WTC11 (cell line): ENCODE data around the gene AP1G2. TPM values are rescaled to one million over a fixed set of nuclear protein-coding genes. Genes with fewer than 3 reads are reported as not detected.

ENCODE experiments used
- ATAC-seq: fragments of 200-7000 bp; cut with Tn5 transposase; 2 replicates; pipeline ENCODE4 v1.10.0; 2021; ENCODE audit warnings: mild to moderate bottlenecking, moderate library complexity
- CTCF ChIA-PET: fragments of 300-600 bp; sonication (Branson Sonifier 250); formaldehyde crosslinking; loops from one replicate; lab custom pipeline; 2021; ENCODE audit warnings: antibody characterized with exemption; lab: Charles Lee
- POLR2A ChIA-PET: fragments of 350-600 bp; sonication (Branson Sonifier 250); formaldehyde crosslinking; loops from one replicate; lab custom pipeline; 2021; ENCODE audit warnings: antibody characterized with exemption; lab: Charles Lee
- DNase-seq: peaks from one replicate; pipeline ENCODE4 v3.0.0; 2021; ENCODE audit warnings: low spot score
- H3K27ac Mint-ChIP-seq: 2 replicates; pipeline ENCODE4 v1.8.0; 2021; ENCODE audit warnings: mixed read lengths
- H3K27me3 Mint-ChIP-seq: 2 replicates; pipeline ENCODE4 v1.8.0; 2021; ENCODE audit warnings: low read depth, mild to moderate bottlenecking, moderate library complexity, mixed read lengths
- H3K36me3 Mint-ChIP-seq: 2 replicates; pipeline ENCODE4 v1.8.0; 2021; ENCODE audit warnings: mixed read lengths
- H3K4me1 Mint-ChIP-seq: 2 replicates; pipeline ENCODE4 v1.8.0; 2022; ENCODE audit warnings: mixed read lengths
- H3K4me3 Mint-ChIP-seq: 2 replicates; pipeline ENCODE4 v1.8.0; 2021; ENCODE audit warnings: mild to moderate bottlenecking, moderate library complexity, mixed read lengths
- H3K9me3 Mint-ChIP-seq: 2 replicates; pipeline ENCODE4 v1.8.0; 2021; ENCODE audit warnings: mixed read lengths
- CBFB ChIP-seq: sonication (generic); formaldehyde crosslinking; IDR thresholded peaks from 2 replicates; pipeline ENCODE4 v1.8.1; 2022; ENCODE audit warnings: mild to moderate bottlenecking, low read depth, missing genetic modification reagents
- CREB1 ChIP-seq: sonication (generic); formaldehyde crosslinking; IDR thresholded peaks from 2 replicates; pipeline ENCODE4 v1.8.0; 2023; ENCODE audit warnings: mild to moderate bottlenecking, missing genetic modification reagents
- CREM ChIP-seq: sonication (generic); formaldehyde crosslinking; IDR thresholded peaks from 2 replicates; pipeline ENCODE4 v1.8.1; 2022; ENCODE audit warnings: mild to moderate bottlenecking, missing genetic modification reagents, moderate library complexity
- ESRRA ChIP-seq: sonication (generic); formaldehyde crosslinking; IDR thresholded peaks from 2 replicates; pipeline ENCODE4 v1.8.1; 2022; ENCODE audit warnings: mild to moderate bottlenecking, missing genetic modification reagents, borderline replicate concordance
- GTF2I ChIP-seq: fragments of 250-450 bp; sonication (Bioruptor Pico); conservative IDR thresholded peaks from 2 replicates; pipeline ENCODE4 v1.4.0; 2021; ENCODE audit warnings: mild to moderate bottlenecking
- HMGA2 ChIP-seq: fragments of 250-450 bp; sonication (Bioruptor Pico); IDR thresholded peaks from 2 replicates; pipeline ENCODE4 v1.4.0; 2021; ENCODE audit warnings: mild to moderate bottlenecking, moderate library complexity
- NFATC4 ChIP-seq: fragments of 250-450 bp; sonication (Bioruptor Pico); IDR thresholded peaks from 2 replicates; pipeline ENCODE4 v1.9.0; 2021; ENCODE audit warnings: mild to moderate bottlenecking
- NFYB ChIP-seq: sonication (generic); formaldehyde crosslinking; conservative IDR thresholded peaks from 2 replicates; pipeline ENCODE4 v1.8.0; 2022; ENCODE audit warnings: low read depth, missing genetic modification reagents
- NR2C2 ChIP-seq: sonication (generic); formaldehyde crosslinking; IDR thresholded peaks from 2 replicates; pipeline ENCODE4 v1.8.0; 2022; ENCODE audit warnings: mild to moderate bottlenecking, missing genetic modification reagents
- SMAD3 ChIP-seq: sonication (generic); formaldehyde crosslinking; IDR thresholded peaks from 2 replicates; pipeline ENCODE4 v1.8.0; 2022; ENCODE audit warnings: missing genetic modification reagents, mild to moderate bottlenecking, borderline replicate concordance
- SMAD4 ChIP-seq: sonication (generic); formaldehyde crosslinking; IDR thresholded peaks from 2 replicates; pipeline ENCODE4 v1.8.0; 2022; ENCODE audit warnings: mild to moderate bottlenecking, missing genetic modification reagents
- ZNF138 ChIP-seq: sonication (generic); formaldehyde crosslinking; conservative IDR thresholded peaks from 2 replicates; pipeline ENCODE4 v1.8.1; 2022; ENCODE audit warnings: mild to moderate bottlenecking, moderate library complexity, missing genetic modification reagents
- ZNF232 ChIP-seq: sonication (generic); formaldehyde crosslinking; IDR thresholded peaks from 2 replicates; pipeline ENCODE4 v1.8.0; 2022; ENCODE audit warnings: mild to moderate bottlenecking, missing genetic modification reagents
- ZNF263 ChIP-seq: sonication (generic); formaldehyde crosslinking; IDR thresholded peaks from 2 replicates; pipeline ENCODE4 v1.8.1; 2022; ENCODE audit warnings: low read depth, mild to moderate bottlenecking, moderate library complexity, missing genetic modification reagents
- ZNF317 ChIP-seq: sonication (generic); formaldehyde crosslinking; IDR thresholded peaks from 2 replicates; pipeline ENCODE4 v1.8.1; 2023; ENCODE audit warnings: low read depth, mild to moderate bottlenecking, moderate library complexity, missing genetic modification reagents, borderline replicate concordance
- ZNF423 ChIP-seq: fragments of 250-450 bp; sonication (Bioruptor Pico); IDR thresholded peaks from 2 replicates; pipeline ENCODE4 v2.1.2; 2022; ENCODE audit warnings: mild to moderate bottlenecking, moderate library complexity
- ZNF671 ChIP-seq: fragments of 250-450 bp; sonication (Bioruptor Pico); IDR thresholded peaks from 2 replicates; pipeline ENCODE4 v1.8.0; 2021; ENCODE audit warnings: mild to moderate bottlenecking
- total RNA-seq: library from RNA; stranded (reverse); gene quantifications from 3 replicates; pipeline ENCODE4 v1.2.3, GENCODE V29; 2021
- TF ChIP-seq, protein P1 (sequence below): sonication (generic); formaldehyde crosslinking; IDR thresholded peaks from 2 replicates; pipeline ENCODE4 v1.8.0; 2022; ENCODE audit warnings: mild to moderate bottlenecking, missing genetic modification reagents
- TF ChIP-seq, protein P2 (sequence below): sonication (generic); formaldehyde crosslinking; IDR thresholded peaks from 2 replicates; pipeline ENCODE4 v1.8.1; 2023; ENCODE audit warnings: mild to moderate bottlenecking, missing genetic modification reagents
- TF ChIP-seq, protein P3 (sequence below): sonication (generic); formaldehyde crosslinking; IDR thresholded peaks from 2 replicates; pipeline ENCODE4 v1.8.1; 2022; ENCODE audit warnings: low read depth, missing genetic modification reagents, borderline replicate concordance
- TF ChIP-seq, protein P4 (sequence below): sonication (generic); formaldehyde crosslinking; IDR thresholded peaks from 2 replicates; pipeline ENCODE4 v1.8.1; 2023; ENCODE audit warnings: mild to moderate bottlenecking, missing genetic modification reagents, borderline replicate concordance
- TF ChIP-seq, protein P5 (sequence below): sonication (generic); formaldehyde crosslinking; IDR thresholded peaks from 2 replicates; pipeline ENCODE4 v1.8.1; 2022; ENCODE audit warnings: mild to moderate bottlenecking, missing genetic modification reagents, moderate library complexity, borderline replicate concordance

Gene AP1G2
- total RNA-seq, 1 experiment from 2014 or later = 122 TPM

DNA sequence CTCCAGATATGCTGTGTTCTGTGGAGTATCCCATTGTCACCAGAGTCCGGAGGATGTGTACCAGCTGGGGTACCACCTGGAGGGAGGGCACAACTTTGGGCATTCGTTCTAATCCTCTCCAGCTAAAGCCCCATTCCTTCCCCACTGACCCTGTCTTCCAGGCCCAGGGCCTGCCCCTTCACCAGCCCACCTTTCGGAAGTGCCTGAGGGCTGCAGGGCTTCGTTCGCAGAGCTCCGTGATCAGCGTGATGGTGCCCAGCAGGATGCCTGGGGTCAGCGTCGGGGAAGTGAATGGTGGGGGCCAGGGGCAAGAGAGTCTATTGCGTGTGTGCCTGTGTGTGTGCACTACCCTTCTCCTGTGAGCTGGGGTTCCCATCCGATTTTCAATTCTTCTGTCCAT is 2.0 kb downstream of the AP1G2 start (continued):
- TF ChIP-seq ZNF423 (CRISPR knock-in tag) (no peak), NFATC4 (CRISPR knock-in tag) (no peak), CREB1 (CRISPR knock-in tag) (no peak)
- TF ChIP-seq, protein P1, sequence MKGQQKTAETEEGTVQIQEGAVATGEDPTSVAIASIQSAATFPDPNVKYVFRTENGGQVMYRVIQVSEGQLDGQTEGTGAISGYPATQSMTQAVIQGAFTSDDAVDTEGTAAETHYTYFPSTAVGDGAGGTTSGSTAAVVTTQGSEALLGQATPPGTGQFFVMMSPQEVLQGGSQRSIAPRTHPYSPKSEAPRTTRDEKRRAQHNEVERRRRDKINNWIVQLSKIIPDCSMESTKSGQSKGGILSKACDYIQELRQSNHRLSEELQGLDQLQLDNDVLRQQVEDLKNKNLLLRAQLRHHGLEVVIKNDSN (CRISPR knock-in tag) = no peak
- TF ChIP-seq, protein P2, sequence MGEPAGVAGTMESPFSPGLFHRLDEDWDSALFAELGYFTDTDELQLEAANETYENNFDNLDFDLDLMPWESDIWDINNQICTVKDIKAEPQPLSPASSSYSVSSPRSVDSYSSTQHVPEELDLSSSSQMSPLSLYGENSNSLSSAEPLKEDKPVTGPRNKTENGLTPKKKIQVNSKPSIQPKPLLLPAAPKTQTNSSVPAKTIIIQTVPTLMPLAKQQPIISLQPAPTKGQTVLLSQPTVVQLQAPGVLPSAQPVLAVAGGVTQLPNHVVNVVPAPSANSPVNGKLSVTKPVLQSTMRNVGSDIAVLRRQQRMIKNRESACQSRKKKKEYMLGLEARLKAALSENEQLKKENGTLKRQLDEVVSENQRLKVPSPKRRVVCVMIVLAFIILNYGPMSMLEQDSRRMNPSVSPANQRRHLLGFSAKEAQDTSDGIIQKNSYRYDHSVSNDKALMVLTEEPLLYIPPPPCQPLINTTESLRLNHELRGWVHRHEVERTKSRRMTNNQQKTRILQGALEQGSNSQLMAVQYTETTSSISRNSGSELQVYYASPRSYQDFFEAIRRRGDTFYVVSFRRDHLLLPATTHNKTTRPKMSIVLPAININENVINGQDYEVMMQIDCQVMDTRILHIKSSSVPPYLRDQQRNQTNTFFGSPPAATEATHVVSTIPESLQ (CRISPR knock-in tag) = no peak
- TF ChIP-seq, all 79 proteins: peak for 0

DNA sequence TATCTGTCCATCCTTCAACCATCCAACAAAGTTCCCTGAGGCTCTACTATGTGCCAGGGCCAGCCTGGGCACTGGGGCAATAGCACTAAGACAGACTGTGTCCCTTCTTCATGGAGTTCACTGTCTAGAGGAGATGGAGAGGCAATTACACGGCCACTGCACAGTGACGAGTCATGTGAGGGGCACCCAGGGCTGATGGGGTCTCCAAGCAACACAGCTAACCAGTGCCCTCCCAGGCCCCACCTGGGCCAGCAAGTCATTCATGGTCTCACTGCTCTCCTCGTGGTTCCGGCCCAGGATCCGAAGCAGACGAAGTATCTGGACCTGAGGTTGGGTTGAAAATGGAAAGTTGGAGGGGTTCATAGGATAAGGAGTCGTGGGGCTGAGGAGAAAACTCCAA is 2.7 kb downstream of the AP1G2 start:
- no peaks in the 10 kb centered on the region for H3K27me3 Mint-ChIP-seq
- H3K9me3 Mint-ChIP-seq = no peaks in the 10 kb centered on the region
- ChIA-PET CTCF (interaction anchor here (0.7 to 8.7 kb wide), 3 partner anchors 26 to 84 kb away, joined by 3 to 377 read pairs (median 5); no protein-coding TSS in a partner anchor), POLR2A (no interaction called here)
- H3K27ac Mint-ChIP-seq = no peak overlapping the region
- no peak for DNase-seq
- TF ChIP-seq GTF2I (CRISPR knock-in tag) (no peak), SMAD3 (CRISPR knock-in tag) (no peak), ZNF138 (CRISPR knock-in tag) (no peak), HMGA2 (no peak), NR2C2 (no peak), CREM (no peak), ZNF263 (no peak), SMAD4 (CRISPR knock-in tag) (no peak), ZNF671 (CRISPR knock-in tag) (no peak), NFYB (CRISPR knock-in tag) (no peak), ZNF317 (CRISPR knock-in tag) (no peak), ZNF232 (CRISPR knock-in tag) (no peak), CBFB (CRISPR knock-in tag) (no peak), ESRRA (CRISPR knock-in tag) (no peak)
- TF ChIP-seq, protein P3, sequence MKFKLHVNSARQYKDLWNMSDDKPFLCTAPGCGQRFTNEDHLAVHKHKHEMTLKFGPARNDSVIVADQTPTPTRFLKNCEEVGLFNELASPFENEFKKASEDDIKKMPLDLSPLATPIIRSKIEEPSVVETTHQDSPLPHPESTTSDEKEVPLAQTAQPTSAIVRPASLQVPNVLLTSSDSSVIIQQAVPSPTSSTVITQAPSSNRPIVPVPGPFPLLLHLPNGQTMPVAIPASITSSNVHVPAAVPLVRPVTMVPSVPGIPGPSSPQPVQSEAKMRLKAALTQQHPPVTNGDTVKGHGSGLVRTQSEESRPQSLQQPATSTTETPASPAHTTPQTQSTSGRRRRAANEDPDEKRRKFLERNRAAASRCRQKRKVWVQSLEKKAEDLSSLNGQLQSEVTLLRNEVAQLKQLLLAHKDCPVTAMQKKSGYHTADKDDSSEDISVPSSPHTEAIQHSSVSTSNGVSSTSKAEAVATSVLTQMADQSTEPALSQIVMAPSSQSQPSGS (CRISPR knock-in tag) = no peak
- TF ChIP-seq, protein P4, sequence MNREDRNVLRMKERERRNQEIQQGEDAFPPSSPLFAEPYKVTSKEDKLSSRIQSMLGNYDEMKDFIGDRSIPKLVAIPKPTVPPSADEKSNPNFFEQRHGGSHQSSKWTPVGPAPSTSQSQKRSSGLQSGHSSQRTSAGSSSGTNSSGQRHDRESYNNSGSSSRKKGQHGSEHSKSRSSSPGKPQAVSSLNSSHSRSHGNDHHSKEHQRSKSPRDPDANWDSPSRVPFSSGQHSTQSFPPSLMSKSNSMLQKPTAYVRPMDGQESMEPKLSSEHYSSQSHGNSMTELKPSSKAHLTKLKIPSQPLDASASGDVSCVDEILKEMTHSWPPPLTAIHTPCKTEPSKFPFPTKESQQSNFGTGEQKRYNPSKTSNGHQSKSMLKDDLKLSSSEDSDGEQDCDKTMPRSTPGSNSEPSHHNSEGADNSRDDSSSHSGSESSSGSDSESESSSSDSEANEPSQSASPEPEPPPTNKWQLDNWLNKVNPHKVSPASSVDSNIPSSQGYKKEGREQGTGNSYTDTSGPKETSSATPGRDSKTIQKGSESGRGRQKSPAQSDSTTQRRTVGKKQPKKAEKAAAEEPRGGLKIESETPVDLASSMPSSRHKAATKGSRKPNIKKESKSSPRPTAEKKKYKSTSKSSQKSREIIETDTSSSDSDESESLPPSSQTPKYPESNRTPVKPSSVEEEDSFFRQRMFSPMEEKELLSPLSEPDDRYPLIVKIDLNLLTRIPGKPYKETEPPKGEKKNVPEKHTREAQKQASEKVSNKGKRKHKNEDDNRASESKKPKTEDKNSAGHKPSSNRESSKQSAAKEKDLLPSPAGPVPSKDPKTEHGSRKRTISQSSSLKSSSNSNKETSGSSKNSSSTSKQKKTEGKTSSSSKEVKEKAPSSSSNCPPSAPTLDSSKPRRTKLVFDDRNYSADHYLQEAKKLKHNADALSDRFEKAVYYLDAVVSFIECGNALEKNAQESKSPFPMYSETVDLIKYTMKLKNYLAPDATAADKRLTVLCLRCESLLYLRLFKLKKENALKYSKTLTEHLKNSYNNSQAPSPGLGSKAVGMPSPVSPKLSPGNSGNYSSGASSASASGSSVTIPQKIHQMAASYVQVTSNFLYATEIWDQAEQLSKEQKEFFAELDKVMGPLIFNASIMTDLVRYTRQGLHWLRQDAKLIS (CRISPR knock-in tag) = no peak
- TF ChIP-seq, protein P5, sequence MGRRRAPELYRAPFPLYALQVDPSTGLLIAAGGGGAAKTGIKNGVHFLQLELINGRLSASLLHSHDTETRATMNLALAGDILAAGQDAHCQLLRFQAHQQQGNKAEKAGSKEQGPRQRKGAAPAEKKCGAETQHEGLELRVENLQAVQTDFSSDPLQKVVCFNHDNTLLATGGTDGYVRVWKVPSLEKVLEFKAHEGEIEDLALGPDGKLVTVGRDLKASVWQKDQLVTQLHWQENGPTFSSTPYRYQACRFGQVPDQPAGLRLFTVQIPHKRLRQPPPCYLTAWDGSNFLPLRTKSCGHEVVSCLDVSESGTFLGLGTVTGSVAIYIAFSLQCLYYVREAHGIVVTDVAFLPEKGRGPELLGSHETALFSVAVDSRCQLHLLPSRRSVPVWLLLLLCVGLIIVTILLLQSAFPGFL (CRISPR knock-in tag) = no peak
- no peak overlapping the region for H3K4me3 Mint-ChIP-seq
- no peak for ATAC-seq
- H3K36me3 Mint-ChIP-seq = peaks cover 30% of the 10 kb centered on the region
- peaks cover 37% of the 10 kb centered on the region for H3K4me1 Mint-ChIP-seq
